ENCODE measurements around the gene SLC38A3.
"Not testable (repeated sequence)": the region's sequence is repeated elsewhere in the genome, so short reads cannot be mapped to it uniquely, and the experiment has no call there.

The SLC38A3 gene

GRCh38 chr3:50192689-50193141 lies 12.4 kb upstream of the SLC38A3 start:
- peak; percentile 86 for DNase-seq

- DNase-seq: no peak
These were observed 11.8 kb upstream of the SLC38A3 start for GRCh38 chr3:50193286-50193685.

GRCh38 chr3:50193746-50194127 lies 11.3 kb upstream of the SLC38A3 start:
- DNase-seq: no peak

GRCh38 chr3:50194128-50194902 lies 10.8 kb upstream of the SLC38A3 start:
- DNase-seq: peak; percentile 88

- DNase-seq: peak; percentile 56
These were observed 10.1 kb upstream of the SLC38A3 start for GRCh38 chr3:50194903-50195500.

- no peak for DNase-seq
These were observed 9.4 kb upstream of the SLC38A3 start for GRCh38 chr3:50195501-50196252.

- no peak for DNase-seq
These were observed 8.7 kb upstream of the SLC38A3 start for GRCh38 chr3:50196253-50196801.

- DNase-seq: no peak
These were observed 3.3 kb upstream of the SLC38A3 start for GRCh38 chr3:50201573-50202315.

- DNase-seq: no peak
These were observed 2.5 kb upstream of the SLC38A3 start for GRCh38 chr3:50202353-50203112.

- no peak for DNase-seq
These were observed 1.8 kb upstream of the SLC38A3 start for GRCh38 chr3:50203113-50203808.

GRCh38 chr3:50203809-50204803 lies 965 bp upstream of the SLC38A3 start:
- DNase-seq: no peak

- peak; percentile 40 for DNase-seq
These were observed 574 bp downstream of the SLC38A3 start for GRCh38 chr3:50205413-50206276.

- no peak for DNase-seq
These were observed 2.4 kb downstream of the SLC38A3 start for GRCh38 chr3:50207359-50208042.

- no peak for DNase-seq
These were observed 3.7 kb downstream of the SLC38A3 start for GRCh38 chr3:50208677-50209344.

- DNase-seq: no peak
These were observed 5.1 kb downstream of the SLC38A3 start for GRCh38 chr3:50210176-50210509.

GRCh38 chr3:50210510-50211367 lies 5.7 kb downstream of the SLC38A3 start:
- DNase-seq: no peak

- DNase-seq: not testable (repeated sequence)
These were observed 6.3 kb downstream of the SLC38A3 start for GRCh38 chr3:50211368-50211717.
